Measurements from ENCODE around the gene PLEKHF1. TPM values are rescaled to one million over a fixed set of nuclear protein-coding genes. Genes with fewer than 3 reads are reported as not detected.

The PLEKHF1 gene, protein sequence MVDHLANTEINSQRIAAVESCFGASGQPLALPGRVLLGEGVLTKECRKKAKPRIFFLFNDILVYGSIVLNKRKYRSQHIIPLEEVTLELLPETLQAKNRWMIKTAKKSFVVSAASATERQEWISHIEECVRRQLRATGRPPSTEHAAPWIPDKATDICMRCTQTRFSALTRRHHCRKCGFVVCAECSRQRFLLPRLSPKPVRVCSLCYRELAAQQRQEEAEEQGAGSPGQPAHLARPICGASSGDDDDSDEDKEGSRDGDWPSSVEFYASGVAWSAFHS
- 10 to 100 TPM in 3 of 4 donors, 1 to 10 TPM in 1; 7.4 to 35.9 (median 19.7) TPM for total RNA-seq

DNA sequence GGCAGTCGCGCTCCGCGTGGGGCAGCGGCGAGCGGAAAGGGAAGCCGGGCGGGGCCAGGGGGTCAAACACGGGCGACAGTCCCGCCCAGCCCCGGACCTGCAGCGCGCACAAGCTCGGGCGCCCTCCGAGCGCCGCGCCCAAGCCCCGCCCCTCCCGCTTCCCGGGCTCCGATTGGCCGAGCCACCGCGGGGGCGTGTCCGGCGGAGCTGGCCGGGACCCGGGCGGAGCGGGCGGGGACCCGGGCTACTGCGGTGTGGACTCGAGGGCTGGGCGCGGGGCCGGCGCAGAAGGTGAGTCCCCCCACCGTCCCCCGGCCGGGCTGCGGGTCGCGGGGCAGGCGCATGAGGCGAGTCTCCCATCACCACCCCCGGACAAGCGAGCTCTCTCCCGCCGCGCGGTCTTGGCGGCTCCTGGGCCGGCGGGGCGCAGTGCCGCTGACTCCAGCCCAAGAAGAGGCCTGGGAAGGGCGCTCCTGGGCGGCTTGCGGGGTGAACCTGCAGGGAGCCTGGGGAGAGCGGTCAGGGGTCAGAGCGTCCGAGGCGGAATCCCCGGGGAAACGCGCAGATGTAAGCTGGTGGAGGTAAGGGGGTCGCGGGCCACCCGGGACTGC lies at the start of gene PLEKHF1:
PLEKHF1 (plus strand) TSS at position 247 of the 611 bp plus-strand sequence. CDS start 8,379 bp downstream, outside the sequence.
- H3K27me3 ChIP-seq: no peaks in the 10 kb centered on the region
- H3K27ac ChIP-seq: peak within 1 kb of the TSS; percentile 96 to 97
- H3K4me3 ChIP-seq: peak within 1 kb of the TSS; percentile 74 to 88
- H3K9me3 ChIP-seq: no peaks in the 10 kb centered on the region
- H3K4me1 ChIP-seq: peaks cover 27 to 33% of the 10 kb centered on the region in 2 donors
- intact Hi-C loops (cut with DNase I; ENCODE audit: low total_unique reads): no loop called here
- H3K36me3 ChIP-seq: no peaks in the 10 kb centered on the region
- DNase-seq: peak; percentile 86 to 93
- TF ChIP-seq, protein P1, sequence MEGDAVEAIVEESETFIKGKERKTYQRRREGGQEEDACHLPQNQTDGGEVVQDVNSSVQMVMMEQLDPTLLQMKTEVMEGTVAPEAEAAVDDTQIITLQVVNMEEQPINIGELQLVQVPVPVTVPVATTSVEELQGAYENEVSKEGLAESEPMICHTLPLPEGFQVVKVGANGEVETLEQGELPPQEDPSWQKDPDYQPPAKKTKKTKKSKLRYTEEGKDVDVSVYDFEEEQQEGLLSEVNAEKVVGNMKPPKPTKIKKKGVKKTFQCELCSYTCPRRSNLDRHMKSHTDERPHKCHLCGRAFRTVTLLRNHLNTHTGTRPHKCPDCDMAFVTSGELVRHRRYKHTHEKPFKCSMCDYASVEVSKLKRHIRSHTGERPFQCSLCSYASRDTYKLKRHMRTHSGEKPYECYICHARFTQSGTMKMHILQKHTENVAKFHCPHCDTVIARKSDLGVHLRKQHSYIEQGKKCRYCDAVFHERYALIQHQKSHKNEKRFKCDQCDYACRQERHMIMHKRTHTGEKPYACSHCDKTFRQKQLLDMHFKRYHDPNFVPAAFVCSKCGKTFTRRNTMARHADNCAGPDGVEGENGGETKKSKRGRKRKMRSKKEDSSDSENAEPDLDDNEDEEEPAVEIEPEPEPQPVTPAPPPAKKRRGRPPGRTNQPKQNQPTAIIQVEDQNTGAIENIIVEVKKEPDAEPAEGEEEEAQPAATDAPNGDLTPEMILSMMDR (IDR thresholded peaks at IDR 0.05): no peak
- TF ChIP-seq POLR2A (IDR thresholded peaks at IDR 0.05): peak; percentile 56 to 77

DNA sequence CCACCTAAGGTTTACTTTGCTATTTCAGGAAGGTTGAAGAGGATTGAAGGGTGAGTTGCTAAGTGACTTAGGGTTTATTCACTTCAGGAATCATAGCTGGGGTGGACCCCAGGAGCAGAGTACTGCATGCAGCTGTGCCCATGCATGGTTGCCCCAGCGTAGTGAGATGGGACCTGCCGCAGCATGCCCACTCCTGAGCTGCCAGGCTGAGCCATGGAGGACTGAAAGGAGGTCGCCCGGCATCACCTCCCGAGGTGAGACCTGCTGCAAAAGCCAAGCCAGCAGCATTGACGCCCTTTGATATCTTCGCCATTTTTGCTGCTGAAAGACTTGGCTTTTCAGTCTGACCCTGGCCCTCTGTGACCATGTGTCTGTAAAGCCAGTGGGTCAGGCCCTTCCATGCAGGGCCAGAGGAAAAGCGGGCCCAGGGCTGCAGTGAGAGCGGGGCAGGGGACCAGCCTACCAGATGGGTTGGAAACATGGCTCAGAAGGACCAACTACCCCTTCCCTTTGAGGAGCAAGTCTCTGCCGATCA lies 49.3 kb upstream of the PLEKHF1 start:
- Histone ChIP-seq H3K9me3 (no peaks in the 10 kb centered on the region), H3K27ac (no peak overlapping the region), H3K27me3 (no peaks in the 10 kb centered on the region), H3K4me1 (peaks cover 0 to 3% of the 10 kb centered on the region in 2 donors), H3K4me3 (no peak overlapping the region), H3K36me3 (no peaks in the 10 kb centered on the region)
- no peak for TF ChIP-seq POLR2A (IDR thresholded peaks at IDR 0.05)
- TF ChIP-seq, protein P1 (IDR thresholded peaks at IDR 0.05): no peak
- DNase-seq: no peak
- intact Hi-C loops (cut with DNase I; ENCODE audit: low total_unique reads): no loop called here

DNA sequence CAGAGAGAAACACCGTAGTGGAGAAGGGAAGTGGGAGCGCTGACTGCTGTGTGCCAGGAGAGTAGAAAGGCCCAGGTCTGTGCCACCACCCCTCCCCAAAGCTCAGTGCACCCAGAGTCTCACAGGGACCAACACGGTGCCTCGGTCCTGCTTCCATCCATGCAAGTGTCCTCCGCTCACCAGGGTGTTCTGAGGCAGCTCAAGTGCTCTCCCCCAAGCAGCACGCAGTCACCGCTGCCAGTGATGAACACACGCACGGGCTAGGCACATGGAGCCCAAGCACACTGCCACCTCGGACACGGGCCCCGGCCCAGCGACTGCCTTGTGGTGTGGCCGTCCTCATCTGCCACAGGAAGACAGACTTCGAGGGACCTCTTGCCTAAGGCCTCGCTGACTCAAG lies 48.7 kb upstream of the PLEKHF1 start:
- intact Hi-C loops (cut with DNase I; ENCODE audit: low total_unique reads): no loop called here
- H3K27ac ChIP-seq: no peak overlapping the region
- no peaks in the 10 kb centered on the region for H3K4me1 ChIP-seq
- no peak for DNase-seq
- H3K27me3 ChIP-seq: no peaks in the 10 kb centered on the region
- no peak overlapping the region for H3K4me3 ChIP-seq
- H3K9me3 ChIP-seq: no peaks in the 10 kb centered on the region
- TF ChIP-seq, protein P1 (IDR thresholded peaks at IDR 0.05): no peak
- TF ChIP-seq POLR2A (IDR thresholded peaks at IDR 0.05): no peak
- no peaks in the 10 kb centered on the region for H3K36me3 ChIP-seq

DNA sequence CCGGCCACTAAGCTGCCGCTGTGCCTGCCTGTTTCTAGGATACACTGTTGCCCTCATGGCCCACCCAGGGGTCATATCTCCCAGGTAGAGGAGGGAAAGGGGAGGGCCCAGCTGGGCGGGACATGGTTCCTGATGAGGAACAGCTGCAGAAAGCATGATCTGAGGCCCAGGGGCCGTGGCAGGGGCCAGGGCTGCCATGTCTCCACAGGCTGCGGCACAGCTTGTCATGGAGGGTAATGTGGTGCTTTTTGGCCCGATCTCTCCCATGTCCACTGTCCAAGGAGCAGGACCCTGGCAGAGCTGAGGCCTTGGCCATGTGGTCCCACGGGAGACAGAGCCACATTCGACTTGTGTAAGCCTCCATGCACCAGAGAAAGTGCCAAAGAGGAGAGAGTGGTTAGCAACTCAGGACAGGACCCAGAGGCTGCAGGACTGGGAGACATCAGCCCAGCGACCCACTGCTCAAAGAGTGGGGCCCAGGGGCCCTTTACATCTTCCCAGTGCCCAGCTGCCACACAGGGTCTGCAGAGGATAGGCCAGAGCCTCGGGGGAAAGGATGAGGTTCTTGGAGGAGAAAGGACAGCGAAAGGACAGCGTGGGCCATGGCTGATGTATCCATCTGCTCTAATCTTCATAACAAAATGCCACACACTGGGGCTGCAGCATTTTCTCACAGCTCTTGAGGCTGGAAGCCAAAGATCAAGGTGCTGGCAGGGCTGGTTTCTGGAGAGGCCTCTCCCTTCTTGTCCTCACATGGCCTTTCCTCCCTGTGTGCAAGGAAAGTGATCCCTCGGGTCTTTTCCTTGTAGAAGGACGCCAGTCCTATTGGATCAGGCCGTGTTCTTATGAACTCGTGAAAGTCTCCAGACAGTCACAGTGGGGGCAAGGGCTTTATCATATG lies 47.6 kb upstream of the PLEKHF1 start:
- H3K27ac ChIP-seq: no peak overlapping the region
- no peak for TF ChIP-seq POLR2A (IDR thresholded peaks at IDR 0.05)
- TF ChIP-seq, protein P1 (IDR thresholded peaks at IDR 0.05): no peak
- H3K4me1 ChIP-seq: no peaks in the 10 kb centered on the region
- H3K4me3 ChIP-seq: no peak overlapping the region
- no peaks in the 10 kb centered on the region for H3K9me3 ChIP-seq
- no peak for DNase-seq
- H3K36me3 ChIP-seq: no peaks in the 10 kb centered on the region
- intact Hi-C loops (cut with DNase I; ENCODE audit: low total_unique reads): no loop called here
- no peaks in the 10 kb centered on the region for H3K27me3 ChIP-seq
